ENCODE measurements around the gene CAPZA2.

The CAPZA2 gene

DNA sequence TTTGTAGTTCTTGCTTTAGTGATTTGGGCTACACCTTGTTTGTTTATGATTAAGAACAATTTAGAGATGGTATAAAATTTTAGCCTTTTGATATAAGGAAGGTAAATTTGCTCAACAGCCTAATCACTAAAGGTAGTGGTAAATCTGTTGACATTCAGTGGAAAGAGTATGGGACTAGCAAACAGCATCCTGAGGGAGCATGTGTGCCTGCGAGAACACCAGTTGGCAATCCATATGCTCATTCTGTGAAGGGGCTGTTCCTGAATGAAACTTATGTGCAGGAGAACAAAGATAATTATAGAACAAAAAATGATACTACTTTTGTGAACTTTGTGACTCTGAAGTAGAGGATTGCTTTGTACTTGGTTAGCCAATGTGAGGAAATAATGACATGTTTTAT lies 44.0 kb downstream of the CAPZA2 start:
- Histone ChIP-seq H3K27me3 (ENCODE audit: insufficient read depth, poor library complexity, severe bottlenecking) (no peaks in the 10 kb centered on the region), H3K36me3 (ENCODE audit: low read depth) (peaks cover 75% of the 10 kb centered on the region), H3K4me1 (ENCODE audit: insufficient read depth, poor library complexity, severe bottlenecking) (no peaks in the 10 kb centered on the region), H3K9me3 (ENCODE audit: severe bottlenecking) (no peaks in the 10 kb centered on the region), H3K27ac (ENCODE audit: poor library complexity, severe bottlenecking) (no peak overlapping the region), H3K4me3 (ENCODE audit: severe bottlenecking) (no peak overlapping the region)
- ATAC-seq (ENCODE audit: low read depth) (no peak), DNase-seq (ENCODE audit: low spot score) (no peak)
- TF ChIP-seq, protein P1, sequence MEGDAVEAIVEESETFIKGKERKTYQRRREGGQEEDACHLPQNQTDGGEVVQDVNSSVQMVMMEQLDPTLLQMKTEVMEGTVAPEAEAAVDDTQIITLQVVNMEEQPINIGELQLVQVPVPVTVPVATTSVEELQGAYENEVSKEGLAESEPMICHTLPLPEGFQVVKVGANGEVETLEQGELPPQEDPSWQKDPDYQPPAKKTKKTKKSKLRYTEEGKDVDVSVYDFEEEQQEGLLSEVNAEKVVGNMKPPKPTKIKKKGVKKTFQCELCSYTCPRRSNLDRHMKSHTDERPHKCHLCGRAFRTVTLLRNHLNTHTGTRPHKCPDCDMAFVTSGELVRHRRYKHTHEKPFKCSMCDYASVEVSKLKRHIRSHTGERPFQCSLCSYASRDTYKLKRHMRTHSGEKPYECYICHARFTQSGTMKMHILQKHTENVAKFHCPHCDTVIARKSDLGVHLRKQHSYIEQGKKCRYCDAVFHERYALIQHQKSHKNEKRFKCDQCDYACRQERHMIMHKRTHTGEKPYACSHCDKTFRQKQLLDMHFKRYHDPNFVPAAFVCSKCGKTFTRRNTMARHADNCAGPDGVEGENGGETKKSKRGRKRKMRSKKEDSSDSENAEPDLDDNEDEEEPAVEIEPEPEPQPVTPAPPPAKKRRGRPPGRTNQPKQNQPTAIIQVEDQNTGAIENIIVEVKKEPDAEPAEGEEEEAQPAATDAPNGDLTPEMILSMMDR (IDR thresholded peaks at IDR 0.05; ENCODE audit: poor library complexity, severe bottlenecking) = no peak

DNA sequence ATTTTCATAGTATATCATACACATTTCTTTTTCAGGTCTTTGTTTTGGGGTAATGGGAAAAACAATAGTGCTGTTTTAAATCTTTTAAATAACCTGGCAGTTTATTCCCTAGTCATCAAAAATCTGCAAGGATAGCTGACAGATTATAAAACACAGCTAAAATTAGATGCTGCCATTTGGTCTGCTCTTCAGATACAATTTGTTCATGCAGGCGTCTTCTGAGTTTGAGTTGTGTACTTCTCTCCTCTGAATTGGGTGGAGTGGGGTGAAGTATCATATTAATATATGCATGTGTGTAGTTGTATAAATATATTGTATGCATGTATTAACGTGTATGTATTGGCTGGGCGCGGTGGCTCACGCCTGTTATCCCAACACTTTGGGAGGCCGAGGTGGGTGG lies 48.0 kb downstream of the CAPZA2 start:
- Histone ChIP-seq H3K9me3 (ENCODE audit: severe bottlenecking) (no peaks in the 10 kb centered on the region), H3K4me3 (ENCODE audit: severe bottlenecking) (no peak overlapping the region), H3K36me3 (ENCODE audit: low read depth) (peaks cover 80% of the 10 kb centered on the region), H3K27me3 (ENCODE audit: insufficient read depth, poor library complexity, severe bottlenecking) (no peaks in the 10 kb centered on the region), H3K4me1 (ENCODE audit: insufficient read depth, poor library complexity, severe bottlenecking) (no peaks in the 10 kb centered on the region), H3K27ac (ENCODE audit: poor library complexity, severe bottlenecking) (no peak overlapping the region)
- ATAC-seq (ENCODE audit: low read depth) = no peak
- no peak for DNase-seq (ENCODE audit: low spot score)
- TF ChIP-seq, protein P1 (IDR thresholded peaks at IDR 0.05; ENCODE audit: poor library complexity, severe bottlenecking) = no peak

DNA sequence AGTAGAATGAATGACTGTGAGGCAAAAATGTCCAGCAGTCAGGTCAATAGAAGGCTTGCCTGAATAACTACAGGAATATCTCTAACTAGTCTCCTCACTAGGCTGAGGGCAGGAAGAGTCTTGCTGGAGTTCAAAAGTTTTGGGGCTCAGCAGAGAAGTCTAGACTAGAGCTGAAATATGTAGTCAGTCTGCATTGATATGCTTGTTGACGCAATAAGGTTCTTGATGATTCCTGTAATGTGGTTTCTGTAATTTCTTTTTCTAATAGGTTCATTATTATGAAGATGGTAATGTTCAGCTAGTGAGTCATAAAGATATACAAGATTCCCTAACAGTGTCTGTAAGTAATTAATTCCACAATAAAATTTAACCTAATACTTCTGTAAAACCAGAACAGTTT lies 49.4 kb downstream of the CAPZA2 start:
- no peak overlapping the region for H3K4me3 ChIP-seq (ENCODE audit: severe bottlenecking)
- no peak overlapping the region for H3K27ac ChIP-seq (ENCODE audit: poor library complexity, severe bottlenecking)
- no peaks in the 10 kb centered on the region for H3K9me3 ChIP-seq (ENCODE audit: severe bottlenecking)
- H3K27me3 ChIP-seq (ENCODE audit: insufficient read depth, poor library complexity, severe bottlenecking) = no peaks in the 10 kb centered on the region
- H3K4me1 ChIP-seq (ENCODE audit: insufficient read depth, poor library complexity, severe bottlenecking) = no peaks in the 10 kb centered on the region
- DNase-seq (ENCODE audit: low spot score) = no peak
- TF ChIP-seq, protein P1 (IDR thresholded peaks at IDR 0.05; ENCODE audit: poor library complexity, severe bottlenecking) = no peak
- ATAC-seq (ENCODE audit: low read depth) = no peak
- peaks cover 80% of the 10 kb centered on the region for H3K36me3 ChIP-seq (ENCODE audit: low read depth)

DNA sequence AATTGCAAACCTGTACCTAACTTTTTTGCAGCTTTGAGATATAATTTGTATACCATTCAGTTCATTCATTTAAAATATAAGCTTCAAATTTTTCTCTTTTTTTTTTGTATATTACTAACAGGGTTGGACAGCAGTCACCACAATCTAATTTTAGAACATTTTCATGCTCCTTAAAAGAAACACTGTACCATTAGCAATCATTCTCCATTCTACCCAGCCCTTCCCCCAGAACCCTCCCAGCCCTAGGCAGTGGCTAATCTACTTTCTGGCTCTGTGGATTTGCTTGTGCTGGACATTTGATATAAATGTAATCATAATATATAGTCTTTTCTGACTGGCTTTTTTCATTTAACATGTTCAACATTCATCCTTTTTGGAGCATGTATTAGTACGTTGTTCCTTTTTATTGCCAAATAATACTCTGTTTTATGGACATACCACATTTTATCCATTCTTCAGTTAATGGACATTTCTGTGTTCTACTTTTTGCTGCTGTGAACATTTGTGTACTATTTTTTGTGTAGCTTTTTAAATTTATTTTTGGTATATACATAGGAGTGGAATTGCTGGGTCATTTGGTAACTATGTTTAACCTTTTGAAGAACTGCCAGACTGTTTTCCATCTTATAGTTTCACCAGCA lies 50.0 kb downstream of the CAPZA2 start:
- ATAC-seq (ENCODE audit: low read depth) (no peak), DNase-seq (ENCODE audit: low spot score) (no peak)
- peaks cover 83% of the 10 kb centered on the region for H3K36me3 ChIP-seq (ENCODE audit: low read depth)
- H3K4me1 ChIP-seq (ENCODE audit: insufficient read depth, poor library complexity, severe bottlenecking) = no peaks in the 10 kb centered on the region
- TF ChIP-seq, protein P1 (IDR thresholded peaks at IDR 0.05; ENCODE audit: poor library complexity, severe bottlenecking) = no peak
- H3K27me3 ChIP-seq (ENCODE audit: insufficient read depth, poor library complexity, severe bottlenecking) = no peaks in the 10 kb centered on the region
- H3K27ac ChIP-seq (ENCODE audit: poor library complexity, severe bottlenecking) = no peak overlapping the region
- no peaks in the 10 kb centered on the region for H3K9me3 ChIP-seq (ENCODE audit: severe bottlenecking)
- H3K4me3 ChIP-seq (ENCODE audit: severe bottlenecking) = no peak overlapping the region

DNA sequence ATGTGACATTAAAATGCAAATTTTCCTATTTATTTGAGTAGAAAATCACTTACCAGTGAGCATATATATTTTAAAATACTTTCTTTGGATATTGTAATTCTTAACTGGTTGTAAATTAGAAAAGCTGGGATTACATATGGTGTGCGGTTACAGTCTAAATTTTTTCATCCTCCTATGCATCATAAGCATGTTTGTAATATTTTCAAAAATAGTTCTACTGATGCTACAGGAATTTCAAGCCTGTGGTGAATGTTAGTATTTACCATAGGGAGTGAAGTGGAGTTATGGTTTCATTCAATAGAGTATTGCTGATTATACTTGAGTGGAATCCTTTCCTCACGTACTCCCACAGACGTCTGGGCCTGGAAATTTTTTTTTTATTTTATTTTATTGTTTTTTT lies 56.3 kb downstream of the CAPZA2 start:
- Histone ChIP-seq H3K27me3 (ENCODE audit: insufficient read depth, poor library complexity, severe bottlenecking) (no peaks in the 10 kb centered on the region), H3K27ac (ENCODE audit: poor library complexity, severe bottlenecking) (no peak overlapping the region), H3K4me1 (ENCODE audit: insufficient read depth, poor library complexity, severe bottlenecking) (no peaks in the 10 kb centered on the region), H3K36me3 (ENCODE audit: low read depth) (peaks cover 49% of the 10 kb centered on the region), H3K4me3 (ENCODE audit: severe bottlenecking) (no peak overlapping the region), H3K9me3 (ENCODE audit: severe bottlenecking) (no peaks in the 10 kb centered on the region)
- DNase-seq (ENCODE audit: low spot score) (no peak), ATAC-seq (ENCODE audit: low read depth) (no peak)
- TF ChIP-seq, protein P1 (IDR thresholded peaks at IDR 0.05; ENCODE audit: poor library complexity, severe bottlenecking) = no peak

Data from RWPE2 (cell line).